C4-2B (cell line): ENCODE measurements around the gene PRDX1.

ENCODE experiments used
- H3K27ac ChIP-seq: fragments of 450-650 bp; 2 replicates; pipeline ENCODE4 v1.5.1; 2017
- ZFX ChIP-seq: fragments of 450-650 bp; IDR thresholded peaks from 2 replicates; pipeline ENCODE4 v1.6.1; 2017
- TF ChIP-seq, protein P1 (sequence below): fragments of 450-650 bp; conservative IDR thresholded peaks from 2 replicates; pipeline ENCODE4 v1.5.1; 2017; ENCODE audit warnings: mild to moderate bottlenecking

PRDX1 gene

GRCh38 chr1:45465277-45465676 is 56.4 kb downstream of the PRDX1 start:
- no peak overlapping the region for H3K27ac ChIP-seq
- TF ChIP-seq, protein P1, sequence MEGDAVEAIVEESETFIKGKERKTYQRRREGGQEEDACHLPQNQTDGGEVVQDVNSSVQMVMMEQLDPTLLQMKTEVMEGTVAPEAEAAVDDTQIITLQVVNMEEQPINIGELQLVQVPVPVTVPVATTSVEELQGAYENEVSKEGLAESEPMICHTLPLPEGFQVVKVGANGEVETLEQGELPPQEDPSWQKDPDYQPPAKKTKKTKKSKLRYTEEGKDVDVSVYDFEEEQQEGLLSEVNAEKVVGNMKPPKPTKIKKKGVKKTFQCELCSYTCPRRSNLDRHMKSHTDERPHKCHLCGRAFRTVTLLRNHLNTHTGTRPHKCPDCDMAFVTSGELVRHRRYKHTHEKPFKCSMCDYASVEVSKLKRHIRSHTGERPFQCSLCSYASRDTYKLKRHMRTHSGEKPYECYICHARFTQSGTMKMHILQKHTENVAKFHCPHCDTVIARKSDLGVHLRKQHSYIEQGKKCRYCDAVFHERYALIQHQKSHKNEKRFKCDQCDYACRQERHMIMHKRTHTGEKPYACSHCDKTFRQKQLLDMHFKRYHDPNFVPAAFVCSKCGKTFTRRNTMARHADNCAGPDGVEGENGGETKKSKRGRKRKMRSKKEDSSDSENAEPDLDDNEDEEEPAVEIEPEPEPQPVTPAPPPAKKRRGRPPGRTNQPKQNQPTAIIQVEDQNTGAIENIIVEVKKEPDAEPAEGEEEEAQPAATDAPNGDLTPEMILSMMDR = no peak
- no peak for TF ChIP-seq ZFX
